ENCODE data around the gene APPBP2. TPM values are rescaled to one million over a fixed set of nuclear protein-coding genes. Genes with fewer than 3 reads are reported as not detected.
A peak's percentile ranks its signal among the peaks of the same experiment; 100 is the strongest.

The APPBP2 gene
- polyA plus RNA-seq, 2 donors = 4.4 to 5.3 TPM

DNA sequence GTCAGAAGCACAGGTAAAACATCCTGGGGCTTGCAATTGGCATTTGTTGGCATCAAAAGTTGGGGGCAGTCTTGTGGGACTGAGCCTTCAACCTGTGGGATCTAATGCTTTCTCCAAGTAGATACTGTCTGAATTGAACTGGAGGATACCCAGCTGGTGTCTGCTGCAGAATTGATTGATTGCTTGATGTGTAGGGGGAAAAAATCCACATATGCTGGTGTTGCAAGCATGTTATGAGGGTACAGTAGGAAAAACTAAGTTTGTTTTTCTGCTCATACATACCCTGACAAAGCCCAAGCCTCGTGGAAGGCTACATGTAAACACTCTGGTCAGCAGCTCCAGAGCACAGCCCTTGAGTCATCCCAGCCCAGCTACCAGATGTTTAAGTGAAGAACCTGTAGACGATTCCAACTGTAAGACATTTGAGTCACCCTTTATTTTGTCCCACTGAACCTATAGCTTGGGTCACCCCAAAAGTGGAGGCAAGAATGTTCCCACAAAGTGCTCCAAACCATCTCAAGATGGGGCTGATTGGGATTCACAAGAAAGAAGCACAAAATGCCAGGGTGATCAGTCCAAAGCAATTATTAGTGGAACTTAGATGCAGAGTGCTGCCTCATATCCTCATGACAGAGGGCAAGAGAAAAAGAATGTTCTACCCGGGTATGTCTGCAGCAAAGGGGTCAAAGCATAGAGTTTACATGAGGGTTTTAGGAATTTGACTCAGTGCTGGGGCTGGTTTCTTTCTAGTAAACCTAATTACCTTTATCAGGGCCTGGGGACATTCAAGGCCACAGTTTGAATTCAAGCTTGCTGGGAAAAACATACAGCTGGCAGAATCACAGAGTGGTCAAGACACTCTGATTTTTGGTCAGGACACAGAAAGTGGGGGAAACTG, 9.6 kb upstream of the APPBP2 start:
- no peak overlapping the region for H3K27ac ChIP-seq (ENCODE audit: low read depth in 2 of 2, low read length in 1 of 2)
- no peaks in the 10 kb centered on the region for H3K36me3 ChIP-seq (ENCODE audit: control insufficient read depth in 2 of 2, insufficient read depth in 2 of 2, low read length in 1 of 2)
- no peaks in the 10 kb centered on the region for H3K4me1 ChIP-seq (ENCODE audit: control insufficient read depth in 2 of 2, insufficient read depth in 2 of 2, low read length in 1 of 2)
- no peak overlapping the region for H3K4me3 ChIP-seq (ENCODE audit: low read depth in 1 of 2, low read length in 2 of 2)
- no peaks in the 10 kb centered on the region for H3K9me3 ChIP-seq (ENCODE audit: control insufficient read depth in 2 of 2, insufficient read depth in 1 of 2, low read depth in 1 of 2, low read length in 1 of 2)
- no peaks in the 10 kb centered on the region for H3K27me3 ChIP-seq (ENCODE audit: control insufficient read depth in 1 of 2, insufficient read depth in 2 of 2, low read length in 2 of 2)
- WGBS, 2 donors = 58 to 60% methylated on average over 3 of the region's 3 CpGs

GRCh38 chr17:60534613-60535157, 8.6 kb upstream of the APPBP2 start:
- Histone ChIP-seq H3K4me3 (ENCODE audit: low read depth in 1 of 2, low read length in 2 of 2) (no peak overlapping the region), H3K27ac (ENCODE audit: low read depth in 2 of 2, low read length in 1 of 2) (no peak overlapping the region), H3K36me3 (ENCODE audit: control insufficient read depth in 2 of 2, insufficient read depth in 2 of 2, low read length in 1 of 2) (no peaks in the 10 kb centered on the region), H3K4me1 (ENCODE audit: control insufficient read depth in 2 of 2, insufficient read depth in 2 of 2, low read length in 1 of 2) (no peaks in the 10 kb centered on the region), H3K9me3 (ENCODE audit: control insufficient read depth in 2 of 2, insufficient read depth in 1 of 2, low read depth in 1 of 2, low read length in 1 of 2) (no peaks in the 10 kb centered on the region), H3K27me3 (ENCODE audit: control insufficient read depth in 1 of 2, insufficient read depth in 2 of 2, low read length in 2 of 2) (no peaks in the 10 kb centered on the region)
- WGBS, 2 donors = 67 to 85% methylated on average over 7 of the region's 7 CpGs

DNA sequence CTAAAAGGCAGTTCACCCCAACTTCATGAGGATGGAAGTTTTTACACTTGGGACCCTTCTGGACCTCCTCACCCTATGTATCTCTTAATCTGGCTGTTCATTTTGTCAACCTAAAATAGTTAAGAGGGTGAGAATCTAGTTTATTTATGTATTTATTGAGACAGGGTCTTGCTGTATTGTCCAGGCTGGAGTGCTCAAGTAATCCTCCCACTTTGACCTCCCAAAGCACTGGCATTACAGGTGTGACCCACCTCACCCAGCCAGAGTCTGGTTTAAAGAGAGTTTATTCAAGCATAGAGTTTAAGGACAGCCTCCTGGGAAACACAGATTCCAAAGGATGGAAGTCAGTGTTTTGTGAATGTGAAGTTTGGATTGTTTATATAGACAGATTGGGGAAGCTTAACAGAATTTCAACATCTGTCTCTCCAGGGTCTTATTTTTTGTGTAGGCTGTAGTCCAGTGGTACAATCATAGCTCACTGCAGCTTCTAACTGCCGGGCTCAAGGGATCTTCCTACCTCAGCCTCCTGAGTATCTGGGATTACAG, 8.0 kb upstream of the APPBP2 start:
- Histone ChIP-seq H3K9me3 (ENCODE audit: control insufficient read depth in 2 of 2, insufficient read depth in 1 of 2, low read depth in 1 of 2, low read length in 1 of 2) (no peaks in the 10 kb centered on the region), H3K36me3 (ENCODE audit: control insufficient read depth in 2 of 2, insufficient read depth in 2 of 2, low read length in 1 of 2) (no peaks in the 10 kb centered on the region), H3K27me3 (ENCODE audit: control insufficient read depth in 1 of 2, insufficient read depth in 2 of 2, low read length in 2 of 2) (no peaks in the 10 kb centered on the region), H3K4me3 (ENCODE audit: low read depth in 1 of 2, low read length in 2 of 2) (no peak overlapping the region), H3K4me1 (ENCODE audit: control insufficient read depth in 2 of 2, insufficient read depth in 2 of 2, low read length in 1 of 2) (no peaks in the 10 kb centered on the region), H3K27ac (ENCODE audit: low read depth in 2 of 2, low read length in 1 of 2) (no peak overlapping the region)
- 64 to 82% methylated on average over 1 of the region's 1 CpG for WGBS, 2 donors

- no peaks in the 10 kb centered on the region for H3K27me3 ChIP-seq (ENCODE audit: control insufficient read depth in 1 of 2, insufficient read depth in 2 of 2, low read length in 2 of 2)
- no peaks in the 10 kb centered on the region for H3K36me3 ChIP-seq (ENCODE audit: control insufficient read depth in 2 of 2, insufficient read depth in 2 of 2, low read length in 1 of 2)
- H3K9me3 ChIP-seq (ENCODE audit: control insufficient read depth in 2 of 2, insufficient read depth in 1 of 2, low read depth in 1 of 2, low read length in 1 of 2) = no peaks in the 10 kb centered on the region
- no peaks in the 10 kb centered on the region for H3K4me1 ChIP-seq (ENCODE audit: control insufficient read depth in 2 of 2, insufficient read depth in 2 of 2, low read length in 1 of 2)
- no peak overlapping the region for H3K27ac ChIP-seq (ENCODE audit: low read depth in 2 of 2, low read length in 1 of 2)
- H3K4me3 ChIP-seq (ENCODE audit: low read depth in 1 of 2, low read length in 2 of 2) = no peak overlapping the region
- 82 to 92% methylated on average over 1 of the region's 1 CpG for WGBS, 2 donors
Measured at GRCh38 chr17:60529806-60530205, 3.8 kb upstream of the APPBP2 start.

GRCh38 chr17:60528828-60529227, 2.8 kb upstream of the APPBP2 start:
- H3K9me3 ChIP-seq (ENCODE audit: control insufficient read depth in 2 of 2, insufficient read depth in 1 of 2, low read depth in 1 of 2, low read length in 1 of 2) = no peaks in the 10 kb centered on the region
- WGBS, 2 donors = 93 to 94% methylated on average over 3 of the region's 3 CpGs
- H3K27me3 ChIP-seq (ENCODE audit: control insufficient read depth in 1 of 2, insufficient read depth in 2 of 2, low read length in 2 of 2) = no peaks in the 10 kb centered on the region
- no peak overlapping the region for H3K4me3 ChIP-seq (ENCODE audit: low read depth in 1 of 2, low read length in 2 of 2)
- no peaks in the 10 kb centered on the region for H3K36me3 ChIP-seq (ENCODE audit: control insufficient read depth in 2 of 2, insufficient read depth in 2 of 2, low read length in 1 of 2)
- H3K4me1 ChIP-seq (ENCODE audit: control insufficient read depth in 2 of 2, insufficient read depth in 2 of 2, low read length in 1 of 2) = no peaks in the 10 kb centered on the region
- H3K27ac ChIP-seq (ENCODE audit: low read depth in 2 of 2, low read length in 1 of 2) = no peak overlapping the region

- Histone ChIP-seq H3K4me1 (ENCODE audit: control insufficient read depth in 2 of 2, insufficient read depth in 2 of 2, low read length in 1 of 2) (peaks cover 0 to 3% of the 10 kb centered on the region in 2 donors), H3K9me3 (ENCODE audit: control insufficient read depth in 2 of 2, insufficient read depth in 1 of 2, low read depth in 1 of 2, low read length in 1 of 2) (no peaks in the 10 kb centered on the region), H3K27ac (ENCODE audit: low read depth in 2 of 2, low read length in 1 of 2) (no peak overlapping the region), H3K27me3 (ENCODE audit: control insufficient read depth in 1 of 2, insufficient read depth in 2 of 2, low read length in 2 of 2) (no peaks in the 10 kb centered on the region), H3K36me3 (ENCODE audit: control insufficient read depth in 2 of 2, insufficient read depth in 2 of 2, low read length in 1 of 2) (no peaks in the 10 kb centered on the region), H3K4me3 (ENCODE audit: low read depth in 1 of 2, low read length in 2 of 2) (no peak overlapping the region)
- 97 to 100% methylated on average over 2 of the region's 2 CpGs for WGBS, 2 donors
Measured at GRCh38 chr17:60527701-60528100, 1.7 kb upstream of the APPBP2 start.

DNA sequence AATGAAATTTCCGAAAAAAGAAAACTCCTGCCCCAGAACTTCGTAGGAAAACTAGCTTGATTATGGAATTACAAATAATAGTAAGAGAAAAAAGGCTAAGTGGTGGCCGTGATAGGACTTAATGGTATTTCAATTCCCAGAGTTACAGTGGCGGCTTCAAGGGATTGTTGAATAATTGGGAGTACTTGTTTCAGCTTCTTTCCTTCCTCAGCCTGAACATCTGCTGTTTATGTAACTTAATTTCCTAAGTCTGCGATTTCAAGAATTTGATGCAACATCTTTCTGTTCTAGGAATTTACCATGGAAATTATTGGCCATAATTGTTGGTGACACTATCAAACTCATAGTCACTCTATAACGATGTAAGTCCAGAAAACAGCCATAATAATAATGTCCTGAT, 684 bp upstream of the APPBP2 start:
- H3K36me3 ChIP-seq (ENCODE audit: control insufficient read depth in 2 of 2, insufficient read depth in 2 of 2, low read length in 1 of 2) = no peaks in the 10 kb centered on the region
- peak overlapping the region; percentile 77 to 98 for H3K4me3 ChIP-seq (ENCODE audit: low read depth in 1 of 2, low read length in 2 of 2)
- no peaks in the 10 kb centered on the region for H3K9me3 ChIP-seq (ENCODE audit: control insufficient read depth in 2 of 2, insufficient read depth in 1 of 2, low read depth in 1 of 2, low read length in 1 of 2)
- no peaks in the 10 kb centered on the region for H3K27me3 ChIP-seq (ENCODE audit: control insufficient read depth in 1 of 2, insufficient read depth in 2 of 2, low read length in 2 of 2)
- peak overlapping the region in 1 of 2 donors; percentile 99 for H3K27ac ChIP-seq (ENCODE audit: low read depth in 2 of 2, low read length in 1 of 2)
- H3K4me1 ChIP-seq (ENCODE audit: control insufficient read depth in 2 of 2, insufficient read depth in 2 of 2, low read length in 1 of 2) = peaks cover 0 to 3% of the 10 kb centered on the region in 2 donors
- 10 to 15% methylated on average over 6 of the region's 6 CpGs for whole genome bisulfite sequencing, 2 donors

- H3K4me1 ChIP-seq (ENCODE audit: control insufficient read depth in 2 of 2, insufficient read depth in 2 of 2, low read length in 1 of 2) = peaks cover 0 to 3% of the 10 kb centered on the region in 2 donors
Measured at GRCh38 chr17:60525328-60525684, 736 bp downstream of the APPBP2 start.

DNA sequence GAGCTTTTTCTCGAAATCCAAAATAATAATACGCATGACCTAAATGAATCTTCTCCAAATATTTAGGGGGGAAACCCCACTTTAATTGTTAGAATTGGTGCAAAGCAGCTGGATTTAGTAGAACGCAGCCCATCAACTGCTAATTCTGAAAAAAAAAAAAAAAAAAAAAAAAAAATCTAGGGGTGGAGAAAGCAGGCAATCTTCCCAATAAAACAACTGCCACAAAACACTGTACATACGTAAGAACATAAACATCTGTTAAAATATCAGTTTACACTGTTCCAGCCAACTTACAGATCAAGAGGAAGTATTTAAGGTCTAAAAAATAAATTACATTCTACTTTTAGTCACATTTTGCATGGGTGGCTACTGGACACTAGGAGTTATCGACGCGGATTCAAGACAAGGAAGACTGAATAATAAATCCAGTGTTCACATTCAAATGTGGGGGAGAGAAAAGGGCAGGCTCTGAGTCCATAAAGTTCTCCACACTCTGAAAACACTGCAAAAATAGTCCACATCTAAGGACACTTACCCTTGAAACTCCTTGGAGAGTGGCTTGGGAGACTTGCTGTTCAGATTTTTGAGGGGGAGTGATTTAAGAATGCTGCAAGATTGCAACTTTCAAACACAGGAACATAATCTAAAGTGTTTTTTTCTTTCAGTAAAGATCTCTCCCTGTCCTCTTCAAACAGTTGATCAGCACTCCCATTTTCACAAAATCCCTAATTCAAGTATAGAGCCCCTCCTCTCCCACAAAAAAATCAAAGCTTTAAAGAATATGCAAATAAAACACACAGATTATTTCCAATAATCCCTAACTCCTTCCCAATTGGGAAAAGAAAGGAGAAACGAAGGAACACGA, 1.3 kb downstream of the APPBP2 start:
- WGBS, 2 donors = 10 to 14% methylated on average over 9 of the region's 9 CpGs
- Histone ChIP-seq H3K4me1 (ENCODE audit: control insufficient read depth in 2 of 2, insufficient read depth in 2 of 2, low read length in 1 of 2) (peaks cover 0 to 3% of the 10 kb centered on the region in 2 donors), H3K27me3 (ENCODE audit: control insufficient read depth in 1 of 2, insufficient read depth in 2 of 2, low read length in 2 of 2) (no peaks in the 10 kb centered on the region), H3K36me3 (ENCODE audit: control insufficient read depth in 2 of 2, insufficient read depth in 2 of 2, low read length in 1 of 2) (peaks cover 1 to 2% of the 10 kb centered on the region in 2 donors), H3K4me3 (ENCODE audit: low read depth in 1 of 2, low read length in 2 of 2) (peak overlapping the region; percentile 77 to 98), H3K27ac (ENCODE audit: low read depth in 2 of 2, low read length in 1 of 2) (peak overlapping the region; percentile 99 to 100), H3K9me3 (ENCODE audit: control insufficient read depth in 2 of 2, insufficient read depth in 1 of 2, low read depth in 1 of 2, low read length in 1 of 2) (no peaks in the 10 kb centered on the region)

More at GRCh38 chr17:60525328-60525684, 736 bp downstream of the APPBP2 start:
- Histone ChIP-seq H3K36me3 (ENCODE audit: control insufficient read depth in 2 of 2, insufficient read depth in 2 of 2, low read length in 1 of 2) (peaks cover 0 to 2% of the 10 kb centered on the region in 2 donors), H3K27ac (ENCODE audit: low read depth in 2 of 2, low read length in 1 of 2) (peak overlapping the region; percentile 99 to 100), H3K9me3 (ENCODE audit: control insufficient read depth in 2 of 2, insufficient read depth in 1 of 2, low read depth in 1 of 2, low read length in 1 of 2) (no peaks in the 10 kb centered on the region), H3K27me3 (ENCODE audit: control insufficient read depth in 1 of 2, insufficient read depth in 2 of 2, low read length in 2 of 2) (no peaks in the 10 kb centered on the region), H3K4me3 (ENCODE audit: low read depth in 1 of 2, low read length in 2 of 2) (peak overlapping the region; percentile 77 to 98)
- WGBS, 2 donors = 1% methylated on average over 11 of the region's 11 CpGs

Measured in esophagus (tissue), 2 donors.